DMS153 treated with DMSO at 0.1 percent for 48 hours (cell line): ENCODE data around the gene RBM8A.

Source experiments
- DNase-seq: peaks from one replicate; lab custom pipeline; 2025; ENCODE audit not compliant: unreplicated experiment; lab: John Stamatoyannopoulos, UW

RBM8A gene

DNA sequence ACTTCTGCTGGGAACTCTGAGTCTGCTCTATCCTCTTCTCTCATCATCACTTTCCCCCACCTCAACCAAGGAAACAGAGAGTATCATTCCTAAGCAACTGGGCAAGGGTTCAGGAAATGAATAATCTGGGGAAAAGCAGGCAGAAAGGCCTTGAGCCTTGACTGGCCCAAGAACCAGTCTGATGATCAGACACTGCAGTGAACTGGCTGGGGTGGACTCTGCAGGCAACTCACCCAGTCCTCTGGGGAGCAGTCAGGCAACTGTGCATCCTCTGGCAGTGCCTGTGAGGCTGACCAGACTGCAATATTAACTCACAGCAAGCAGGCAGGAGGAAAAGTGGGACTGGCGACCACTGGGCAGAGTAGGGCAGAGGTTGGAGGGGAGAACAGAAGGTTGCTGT, 42.6 kb downstream of the RBM8A start:
- no peak for DNase-seq

GRCh38 chr1:145879775-145880174, 47.5 kb downstream of the RBM8A start:
- peak; percentile 98 for DNase-seq

DNA sequence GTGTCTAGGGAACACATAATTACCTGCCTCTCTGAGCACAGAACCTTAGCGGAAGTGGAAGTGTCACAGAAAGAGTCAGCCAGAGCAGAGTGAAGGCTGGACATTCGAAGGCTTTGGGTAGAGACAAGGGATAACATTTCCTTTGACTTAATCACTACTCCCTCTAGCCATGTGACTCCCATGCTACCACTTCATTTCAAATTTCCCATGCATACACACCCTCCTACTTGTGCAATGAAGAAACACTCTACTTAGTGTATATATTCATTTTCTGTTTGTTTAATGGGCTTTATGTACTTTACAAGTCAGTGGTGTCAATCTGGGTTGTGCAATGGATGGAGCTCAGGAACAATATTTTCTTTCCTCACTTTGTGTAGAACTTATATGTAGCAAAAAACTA, 48.6 kb downstream of the RBM8A start:
- DNase-seq, result peak; percentile 45

- DNase-seq, result no peak
These were observed 49.3 kb downstream of the RBM8A start for GRCh38 chr1:145877923-145878486.

GRCh38 chr1:145874646-145875045, 52.6 kb downstream of the RBM8A start:
- DNase-seq, result no peak

DNA sequence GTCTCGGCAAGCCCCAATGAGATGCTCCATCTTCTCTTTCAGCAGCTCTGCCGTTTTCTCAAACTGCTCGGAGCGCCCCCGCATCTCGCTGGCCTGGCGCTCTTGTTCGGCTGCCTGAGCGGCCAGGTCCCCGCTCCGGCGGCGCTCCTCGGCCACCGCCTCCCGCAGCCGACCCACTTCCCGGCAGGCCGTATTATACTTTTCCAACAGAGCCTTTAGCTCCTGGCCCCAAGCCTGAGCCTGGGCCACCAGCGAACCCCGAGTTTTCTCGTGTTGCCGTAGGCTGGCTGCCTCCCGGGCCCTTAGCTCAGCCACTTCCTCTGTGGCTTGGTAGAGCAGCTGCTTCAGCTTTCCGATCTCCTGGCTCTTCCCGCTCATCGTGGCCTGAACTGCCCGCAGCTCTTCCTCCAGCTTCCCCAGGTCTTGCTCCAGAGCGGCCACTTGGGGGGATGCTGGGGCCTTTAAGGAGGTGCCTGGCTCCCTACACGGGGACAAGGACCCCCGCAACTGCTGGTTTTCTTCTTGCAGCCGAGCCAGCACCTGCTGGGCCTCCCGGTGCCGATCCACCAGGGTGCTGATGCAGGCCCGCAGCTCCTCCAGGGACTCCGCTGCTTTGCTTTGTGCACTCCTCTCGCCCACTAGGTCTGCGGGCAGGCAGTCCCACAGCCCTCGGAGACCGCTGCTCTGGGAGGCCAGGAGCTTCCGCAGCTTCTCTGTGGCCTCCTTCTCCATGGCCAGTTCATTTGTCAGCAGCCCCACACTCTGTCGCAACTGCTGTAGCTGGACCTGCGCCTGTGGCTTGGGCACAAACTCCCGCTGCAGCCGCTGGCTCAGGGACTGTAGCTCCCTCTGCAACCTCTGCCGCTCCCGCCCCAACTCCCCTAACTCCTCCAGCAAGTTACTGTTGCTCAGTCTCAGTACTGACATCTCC, 55.0 kb downstream of the RBM8A start:
- no peak for DNase-seq
